Measurements from ENCODE around the gene CCNF. TPM values are rescaled to one million over a fixed set of nuclear protein-coding genes. Genes with fewer than 3 reads are reported as not detected.

CCNF gene
- total RNA-seq = 41.5 and 70.0 TPM in 2 replicates

DNA sequence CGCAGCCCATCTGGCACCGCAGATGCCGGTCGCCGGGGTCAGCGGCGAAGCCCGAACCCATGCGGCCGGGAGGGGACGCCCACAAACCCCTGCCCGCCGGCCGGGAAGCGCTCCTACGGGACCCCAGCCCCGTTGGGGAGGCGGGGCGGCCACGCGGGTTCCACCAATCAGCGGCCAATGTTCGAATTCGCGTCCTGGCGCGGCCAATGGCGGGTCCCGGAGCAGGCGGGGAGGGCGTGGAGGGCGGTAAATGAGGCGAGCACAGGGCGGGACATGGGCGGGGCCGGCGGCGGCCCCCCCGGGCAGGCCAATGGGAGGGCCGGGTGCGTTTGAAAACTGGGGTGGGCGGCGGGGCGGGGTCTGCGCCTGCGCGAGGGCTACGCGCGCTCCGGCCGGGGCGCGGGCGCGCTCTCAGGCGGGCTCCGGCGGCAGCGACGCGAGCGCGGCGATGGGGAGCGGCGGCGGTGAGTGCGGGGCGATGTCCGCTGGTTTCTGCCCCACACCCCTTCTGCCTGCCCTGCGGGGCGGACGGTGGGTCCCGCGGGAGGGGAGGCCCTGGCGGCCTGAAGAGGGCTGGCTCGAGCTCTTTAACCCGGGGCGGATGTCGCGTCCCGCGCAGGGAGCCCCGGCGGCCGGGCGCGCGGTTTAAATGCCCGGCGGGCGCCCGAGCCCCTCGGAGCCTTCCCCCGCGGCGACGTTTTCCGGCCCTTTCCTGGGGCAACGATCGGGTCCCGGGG, at the start of gene CCNF:
TSS of gene CCNF (plus strand) at position 414 of the 737 bp plus-strand sequence. CDS start at position 449, 35 bp downstream.

GRCh38 chr16:2459647-2460390, 30.6 kb downstream of the CCNF start, which contains the start of gene TEDC2:
Gene TEDC2, plus strand, starts transcription at chr16:2460109. Its CDS starts 36 bp downstream, at chr16:2460145.

GRCh38 chr16:2471016-2471652, 41.9 kb downstream of the CCNF start, which contains the start of gene NTN3:
Gene NTN3, plus strand, starts transcription at chr16:2471297. Its CDS starts 405 bp downstream, at chr16:2471702.

GRCh38 chr16:2474877-2475412, 45.7 kb downstream of the CCNF start, which contains the start of gene TBC1D24:
Gene TBC1D24, plus strand, starts transcription at chr16:2475127. Its CDS starts 21,022 bp downstream, at chr16:2496149.

Small RNAs within 50 kb of the gene (small RNA-seq; reads per million reads assigned to genes)
- 1.5 reads per million, percentile 36 among the genes with 10 or more reads in this experiment for gene MIR6768

Other genes starting within 250 kb of the CCNF start
- gene CASKIN1, start 232.8 kb upstream of the CCNF start, total RNA-seq = under 0.01 and 0.13 TPM in 2 replicates
- gene MLST8, start 224.0 kb upstream of the CCNF start, total RNA-seq = 37.1 and 44.0 TPM in 2 replicates
- 1.3 and 1.8 TPM in 2 replicates for gene BRICD5, start 218.6 kb upstream of the CCNF start, total RNA-seq
- gene PGP, start 214.6 kb upstream of the CCNF start, total RNA-seq = 16.7 and 26.2 TPM in 2 replicates
- gene E4F1, start 205.9 kb upstream of the CCNF start, total RNA-seq = 21.0 and 26.1 TPM in 2 replicates
- 0.36 and 0.80 TPM in 2 replicates for gene DNASE1L2, start 193.0 kb upstream of the CCNF start, total RNA-seq
- gene ECI1, start 177.9 kb upstream of the CCNF start, total RNA-seq = 23.5 and 24.5 TPM in 2 replicates
- 138 and 175 TPM in 2 replicates for gene RNPS1, start 161.3 kb upstream of the CCNF start, total RNA-seq
- gene ABCA3, start 88.7 kb upstream of the CCNF start, total RNA-seq = 24.3 and 31.2 TPM in 2 replicates
- gene TEDC2, start 30.7 kb downstream of the CCNF start, total RNA-seq = 7.7 and 11.6 TPM in 2 replicates
- gene NTN3, start 41.9 kb downstream of the CCNF start, total RNA-seq = not detected in 2 replicates
- 15.3 and 16.7 TPM in 2 replicates for gene TBC1D24, start 45.7 kb downstream of the CCNF start, total RNA-seq
- gene ATP6V0C, start 84.5 kb downstream of the CCNF start, total RNA-seq = 34.8 and 55.0 TPM in 2 replicates
- 24.3 and 30.5 TPM in 2 replicates for gene AMDHD2, start 90.9 kb downstream of the CCNF start, total RNA-seq
- gene CEMP1, start 102.0 kb downstream of the CCNF start, total RNA-seq = not detected in 2 replicates
- gene PDPK1, start 108.6 kb downstream of the CCNF start, total RNA-seq = 27.4 and 29.2 TPM in 2 replicates

Measured in thoracic aorta endothelial cell (primary cell).